Panc1 (cell line): ENCODE data around the gene IL13RA2. TPM values are rescaled to one million over a fixed set of nuclear protein-coding genes. Genes with fewer than 3 reads are reported as not detected.

Experiments
- ATAC-seq: fragments of 200-7000 bp; cut with Tn5 transposase; 2 replicates; pipeline ENCODE4 v1.9.1; 2020; ENCODE audit warnings: mild to moderate bottlenecking, moderate library complexity
- BruUV-seq: library from RNA; stranded (reverse); fragments of 400-500 nt; replicated peaks from 2 replicates; lab custom pipeline; 2021; lab: Mats Ljungman, UMichigan
- CTCF ChIA-PET: fragments of 300-600 bp; sonication (Branson Sonifier 250); formaldehyde crosslinking; loops from one replicate; lab custom pipeline; 2022; ENCODE audit warnings: antibody characterized with exemption; lab: Charles Lee
- POLR2A ChIA-PET: fragments of 300-600 bp; sonication (Branson Sonifier 250); formaldehyde crosslinking; loops from one replicate; lab custom pipeline; 2022; ENCODE audit warnings: antibody characterized with exemption; lab: Charles Lee
- DNase-seq: peaks from one replicate; pipeline ENCODE4 v3.0.0-alpha.2; 2010; ENCODE audit warnings: low read depth, low spot score
- H3K27ac ChIP-seq: 2 replicates; pipeline ENCODE4 v1.5.1; 2011; ENCODE audit warnings: mild to moderate bottlenecking, low read length, inconsistent platforms
- H3K27me3 ChIP-seq: fragments of 200-500 bp; sonication (Bioruptor generic); 2 replicates; pipeline ENCODE4 v1.6.0; 2014; ENCODE audit warnings: low read length, inconsistent platforms; ENCODE audit not compliant: control insufficient read depth, insufficient read depth
- H3K36me3 ChIP-seq: fragments of 200-500 bp; sonication (Bioruptor generic); 2 replicates; pipeline ENCODE4 v1.5.1; 2014; ENCODE audit warnings: inconsistent platforms, mild to moderate bottlenecking, low read length, moderate library complexity; ENCODE audit not compliant: control insufficient read depth, insufficient read depth
- H3K4me1 ChIP-seq: 2 replicates; pipeline ENCODE4 v1.5.1; 2011; ENCODE audit warnings: inconsistent platforms, mild to moderate bottlenecking, low read length, moderate library complexity; ENCODE audit not compliant: control insufficient read depth, insufficient read depth
- H3K4me3 ChIP-seq, 2 experiments: 2 replicates each; pipeline ENCODE4 v1.5.1; 2011 to 2012; ENCODE audit warnings: low read depth in 2 of 2, low read length in 2 of 2, mild to moderate bottlenecking in 2 of 2, inconsistent platforms in 1 of 2, moderate library complexity in 1 of 2
- H3K9me3 ChIP-seq: fragments of 200-500 bp; sonication (Bioruptor generic); 2 replicates; pipeline ENCODE4 v1.5.1; 2014; ENCODE audit warnings: low read depth, mild to moderate bottlenecking, inconsistent platforms, low read length, moderate library complexity; ENCODE audit not compliant: control insufficient read depth, insufficient read depth
- CTCF ChIP-seq: fragments of 450-650 bp; IDR thresholded peaks from 2 replicates; pipeline ENCODE4 v1.5.1; 2017; ENCODE audit warnings: mild to moderate bottlenecking
- POLR2AphosphoS5 ChIP-seq: IDR thresholded peaks from 2 replicates; pipeline ENCODE4 v1.6.1; 2012; ENCODE audit warnings: mild to moderate bottlenecking, low read depth, low read length, moderate library complexity
- REST ChIP-seq, 2 experiments: IDR thresholded peaks; 2 replicates each; pipeline ENCODE4 v1.6.1; 2011 to 2012; ENCODE audit warnings: low read depth in 2 of 2, control low read depth in 1 of 2, low read length in 1 of 2, mild to moderate bottlenecking in 1 of 2, moderate library complexity in 1 of 2; ENCODE audit not compliant: insufficient read depth in 1 of 2
- SIN3A ChIP-seq: IDR thresholded peaks from 2 replicates; pipeline ENCODE4 v1.6.1; 2012; ENCODE audit warnings: low read depth, mild to moderate bottlenecking, low read length, moderate library complexity, borderline replicate concordance; ENCODE audit not compliant: insufficient read depth
- TCF7L2 ChIP-seq: IDR thresholded peaks from 2 replicates; pipeline ENCODE4 v1.6.1; 2011; ENCODE audit warnings: mild to moderate bottlenecking, low read depth, low read length, inconsistent platforms
- in situ Hi-C: cut with HindIII; loops from 2 replicates; pipeline ENCODE4 v1.10.0; 2016; ENCODE audit warnings: low sequenced_read_pairs, low pct_unique_long_range_greater_than_20kb
- intact Hi-C: fragments of 100-400 bp; cut with micrococcal nuclease; formaldehyde crosslinking; loops from one replicate; pipeline ENCODE4 v1.10.0; 2022; ENCODE audit not compliant: unreplicated experiment
- total RNA-seq: library from RNA; stranded (reverse); gene quantifications from one replicate; pipeline ENCODE4 v1.2.1, GENCODE V29; 2021; ENCODE audit not compliant: unreplicated experiment

IL13RA2 gene
- total RNA-seq, 1 experiment from 2014 or later = not detected

GRCh38 chrX:114999906-115000305 is 17.5 kb downstream of the IL13RA2 start:
- BruUV-seq = no TSS peak
- ChIA-PET CTCF (no interaction called here), POLR2A (no interaction called here)
- Histone ChIP-seq H3K36me3 (no peaks in the 10 kb centered on the region), H3K27ac (no peak overlapping the region), H3K27me3 (no peaks in the 10 kb centered on the region), H3K9me3 (no peaks in the 10 kb centered on the region), H3K4me1 (no peaks in the 10 kb centered on the region), H3K4me3 (no peak overlapping the region)
- ATAC-seq (no peak), DNase-seq (no peak)
- in situ Hi-C loops (no loop called here), intact Hi-C loops (no loop called here)
- TF ChIP-seq REST (IDR thresholded peaks at IDR 0.05; ENCODE audit: insufficient read depth in 1 of 2, low read depth in 2 of 2, low read length in 1 of 2) = no peak
- TF ChIP-seq POLR2AphosphoS5 = no peak
- no peak for TF ChIP-seq TCF7L2
- no peak for TF ChIP-seq SIN3A
- no peak for TF ChIP-seq CTCF

GRCh38 chrX:114997779-114998178 is 19.6 kb downstream of the IL13RA2 start:
- intact Hi-C loops (no loop called here), in situ Hi-C loops (no loop called here)
- TF ChIP-seq TCF7L2 = no peak
- no peak for TF ChIP-seq SIN3A
- no peak for TF ChIP-seq CTCF
- no peak for TF ChIP-seq REST (IDR thresholded peaks at IDR 0.05; ENCODE audit: insufficient read depth in 1 of 2, low read depth in 2 of 2, low read length in 1 of 2)
- TF ChIP-seq POLR2AphosphoS5 = no peak
- no peaks in the 10 kb centered on the region for H3K4me1 ChIP-seq
- H3K36me3 ChIP-seq = no peaks in the 10 kb centered on the region
- CTCF ChIA-PET = no interaction called here
- no peak overlapping the region for H3K27ac ChIP-seq
- no peak for ATAC-seq
- BruUV-seq = no TSS peak
- DNase-seq = no peak
- no peaks in the 10 kb centered on the region for H3K27me3 ChIP-seq
- no peaks in the 10 kb centered on the region for H3K9me3 ChIP-seq
- POLR2A ChIA-PET = no interaction called here
- no peak overlapping the region for H3K4me3 ChIP-seq
